Ovary (tissue), 3 donors: ENCODE data around the gene BLOC1S2.

Experiments
- CTCF ChIP-seq, 3 donors: fragments of 450-650 bp in 2 of 3; fragments of 200-600 bp in 1 of 3; IDR thresholded peaks; one replicate each; pipeline versions ENCODE4 v1.5.1 to v1.8.0; 2016 to 2022; ENCODE audit warnings: antibody characterized with exemption in 3 of 3, mild to moderate bottlenecking in 1 of 3
- POLR2A ChIP-seq: fragments of 450-650 bp; IDR thresholded peaks from one replicate; pipeline ENCODE4 v1.6.1; 2017; ENCODE audit warnings: antibody characterized with exemption, mild to moderate bottlenecking, moderate library complexity
- donor health status: DM: no; HTN: no; CAD: no.

DNA sequence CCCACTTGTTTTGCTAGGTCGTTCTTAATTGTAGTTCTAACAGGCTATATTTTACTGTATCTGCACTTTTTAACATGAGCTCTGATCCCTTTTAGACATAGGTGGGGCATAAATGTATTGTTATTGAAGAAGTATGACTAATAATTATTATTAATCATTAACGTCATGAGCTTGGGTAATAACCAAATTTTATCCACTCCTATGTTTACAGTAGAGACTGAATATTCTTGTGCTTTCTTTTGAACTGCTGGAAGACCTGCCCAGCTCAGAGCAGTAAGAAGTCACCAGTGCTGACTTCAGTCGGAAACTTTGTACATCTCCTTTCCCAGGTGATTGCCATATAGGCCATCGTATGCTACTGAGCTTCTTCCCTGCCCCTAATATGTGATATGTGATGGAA, 24.8 kb upstream of the BLOC1S2 start:
- TF ChIP-seq CTCF (IDR thresholded peaks at IDR 0.05) (no peak), POLR2A (no peak)
